ENCODE measurements around the gene EMX2. TPM values are rescaled to one million over a fixed set of nuclear protein-coding genes. Genes with fewer than 3 reads are reported as not detected.

Gene EMX2
- polyA plus RNA-seq, 3 donors, result not detected

- Histone ChIP-seq H3K9me3 (replicated peaks in 1 of 2; ENCODE audit: control insufficient read depth in 1 of 2, insufficient read depth in 1 of 2, low read length in 2 of 2) (peaks cover 0 to 27% of the 10 kb centered on the region in 2 donors), H3K4me2 (replicated peaks; ENCODE audit: extremely low read depth, low read length, poor library complexity, severe bottlenecking) (no peak overlapping the region), H2AFZ (ENCODE audit: insufficient read depth, low read depth, low read length, poor library complexity, severe bottlenecking) (no peak overlapping the region), H3K4me3 (replicated peaks in 1 of 3; ENCODE audit: low read depth in 2 of 3, low read length in 3 of 3) (no peak overlapping the region), H3K9ac (ENCODE audit: insufficient read depth, low read length, poor library complexity, severe bottlenecking) (no peak overlapping the region), H3K4me1 (ENCODE audit: control insufficient read depth in 1 of 2, insufficient read depth in 2 of 2, low read length in 2 of 2) (no peaks in the 10 kb centered on the region), H3K36me3 (replicated peaks in 1 of 2; ENCODE audit: control insufficient read depth in 1 of 2, insufficient read depth in 2 of 2, low read length in 2 of 2) (no peaks in the 10 kb centered on the region), H4K20me1 (ENCODE audit: insufficient read depth, low read length) (no peaks in the 10 kb centered on the region), H3K27ac (ENCODE audit: low read depth in 1 of 2, low read length in 2 of 2) (no peak overlapping the region), H3K27me3 (ENCODE audit: control insufficient read depth in 2 of 2, insufficient read depth in 2 of 2, low read length in 2 of 2) (peaks cover 33 to 63% of the 10 kb centered on the region in 2 donors), H3K79me2 (ENCODE audit: insufficient read depth, low read length) (no peaks in the 10 kb centered on the region)
- Mint-ChIP-seq H3K27me3 (ENCODE audit: low read depth in 3 of 3) (peaks cover 59 to 74% (median 65%) of the 10 kb centered on the region in 3 donors), H3K27ac (no peak overlapping the region), H3K9me3 (peaks cover 0 to 17% (median 7%) of the 10 kb centered on the region in 7 donors), H3K36me3 (peaks cover 0 to 2% of the 10 kb centered on the region in 2 donors), H3K4me3 (peak overlapping the region in 1 of 2 donors; percentile 88), H3K4me1 (no peaks in the 10 kb centered on the region)
- WGBS (ENCODE audit: insufficient coverage), result 55% methylated on average over 7 of the region's 12 CpGs
- TF ChIP-seq, protein P1, sequence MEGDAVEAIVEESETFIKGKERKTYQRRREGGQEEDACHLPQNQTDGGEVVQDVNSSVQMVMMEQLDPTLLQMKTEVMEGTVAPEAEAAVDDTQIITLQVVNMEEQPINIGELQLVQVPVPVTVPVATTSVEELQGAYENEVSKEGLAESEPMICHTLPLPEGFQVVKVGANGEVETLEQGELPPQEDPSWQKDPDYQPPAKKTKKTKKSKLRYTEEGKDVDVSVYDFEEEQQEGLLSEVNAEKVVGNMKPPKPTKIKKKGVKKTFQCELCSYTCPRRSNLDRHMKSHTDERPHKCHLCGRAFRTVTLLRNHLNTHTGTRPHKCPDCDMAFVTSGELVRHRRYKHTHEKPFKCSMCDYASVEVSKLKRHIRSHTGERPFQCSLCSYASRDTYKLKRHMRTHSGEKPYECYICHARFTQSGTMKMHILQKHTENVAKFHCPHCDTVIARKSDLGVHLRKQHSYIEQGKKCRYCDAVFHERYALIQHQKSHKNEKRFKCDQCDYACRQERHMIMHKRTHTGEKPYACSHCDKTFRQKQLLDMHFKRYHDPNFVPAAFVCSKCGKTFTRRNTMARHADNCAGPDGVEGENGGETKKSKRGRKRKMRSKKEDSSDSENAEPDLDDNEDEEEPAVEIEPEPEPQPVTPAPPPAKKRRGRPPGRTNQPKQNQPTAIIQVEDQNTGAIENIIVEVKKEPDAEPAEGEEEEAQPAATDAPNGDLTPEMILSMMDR (IDR thresholded peaks at IDR 0.05), result no peak
- DNase-seq, result no peak
- intact Hi-C loops (cut with micrococcal nuclease), result no loop called here
Observed at GRCh38 chr10:117555017-117555416, 12.5 kb downstream of the EMX2 start.

GRCh38 chr10:117555863-117556262, 13.3 kb downstream of the EMX2 start:
- H3K9me3 Mint-ChIP-seq, result peaks cover 0 to 17% (median 4%) of the 10 kb centered on the region in 7 donors
- peak overlapping the region in 1 of 2 donors; percentile 35 for H3K4me3 Mint-ChIP-seq
- H3K27ac ChIP-seq (ENCODE audit: low read depth in 1 of 2, low read length in 2 of 2), result no peak overlapping the region
- peaks cover 51 to 68% (median 58%) of the 10 kb centered on the region in 3 donors for H3K27me3 Mint-ChIP-seq (ENCODE audit: low read depth in 3 of 3)
- peaks cover 0 to 2% of the 10 kb centered on the region in 2 donors for H3K36me3 Mint-ChIP-seq
- no peaks in the 10 kb centered on the region for H3K36me3 ChIP-seq (replicated peaks in 1 of 2; ENCODE audit: control insufficient read depth in 1 of 2, insufficient read depth in 2 of 2, low read length in 2 of 2)
- no peak overlapping the region for H3K4me2 ChIP-seq (replicated peaks; ENCODE audit: extremely low read depth, low read length, poor library complexity, severe bottlenecking)
- no peaks in the 10 kb centered on the region for H3K4me1 Mint-ChIP-seq
- TF ChIP-seq, protein P1 (IDR thresholded peaks at IDR 0.05), result no peak
- DNase-seq, result no peak
- no peaks in the 10 kb centered on the region for H4K20me1 ChIP-seq (ENCODE audit: insufficient read depth, low read length)
- H3K9me3 ChIP-seq (replicated peaks in 1 of 2; ENCODE audit: control insufficient read depth in 1 of 2, insufficient read depth in 1 of 2, low read length in 2 of 2), result peaks cover 0 to 18% of the 10 kb centered on the region in 2 donors
- no peak overlapping the region for H3K4me3 ChIP-seq (replicated peaks in 1 of 3; ENCODE audit: low read depth in 2 of 3, low read length in 3 of 3)
- WGBS (ENCODE audit: insufficient coverage), result no CpG with 5 or more reads among the region's 1 CpG
- H3K9ac ChIP-seq (ENCODE audit: insufficient read depth, low read length, poor library complexity, severe bottlenecking), result no peak overlapping the region
- H2AFZ ChIP-seq (ENCODE audit: insufficient read depth, low read depth, low read length, poor library complexity, severe bottlenecking), result no peak overlapping the region
- no peak overlapping the region for H3K27ac Mint-ChIP-seq
- H3K79me2 ChIP-seq (ENCODE audit: insufficient read depth, low read length), result no peaks in the 10 kb centered on the region
- no peaks in the 10 kb centered on the region for H3K4me1 ChIP-seq (ENCODE audit: control insufficient read depth in 1 of 2, insufficient read depth in 2 of 2, low read length in 2 of 2)
- H3K27me3 ChIP-seq (ENCODE audit: control insufficient read depth in 2 of 2, insufficient read depth in 2 of 2, low read length in 2 of 2), result peaks cover 25 to 55% of the 10 kb centered on the region in 2 donors
- intact Hi-C loops (cut with micrococcal nuclease), result no loop called here

All from CD14-positive monocyte (primary cell).